SJSA1 (cell line): ENCODE data around the gene CEP44. TPM values are rescaled to one million over a fixed set of nuclear protein-coding genes. Genes with fewer than 3 reads are reported as not detected.
"Not testable (repeated sequence)": the region's sequence is repeated elsewhere in the genome, so short reads cannot be mapped to it uniquely, and the experiment has no call there.

Experiments
- DNase-seq, 2 experiments: peaks; one replicate each; pipeline ENCODE4 v3.0.0-alpha.2; 2015 to 2020; ENCODE audit warnings: low spot score in 2 of 2, low read depth in 1 of 2
- H3K27ac ChIP-seq: fragments of 250-450 bp; sonication (Bioruptor Pico); 2 replicates; pipeline ENCODE4 v1.5.1; 2020; ENCODE audit warnings: mild to moderate bottlenecking, moderate library complexity
- H3K27me3 ChIP-seq: fragments of 250-450 bp; sonication (Bioruptor Pico); replicated peaks from 2 replicates; pipeline ENCODE4 v1.5.1; 2020; ENCODE audit warnings: mild to moderate bottlenecking, moderate library complexity
- H3K36me3 ChIP-seq: fragments of 250-450 bp; sonication (Bioruptor Pico); 2 replicates; pipeline ENCODE4 v1.5.1; 2020; ENCODE audit warnings: mild to moderate bottlenecking
- H3K4me1 ChIP-seq: fragments of 250-450 bp; sonication (Bioruptor Pico); replicated peaks from 2 replicates; pipeline ENCODE4 v1.6.1; 2021; ENCODE audit warnings: mild to moderate bottlenecking
- H3K4me3 ChIP-seq: fragments of 250-450 bp; sonication (Bioruptor Pico); 2 replicates; pipeline ENCODE4 v1.5.1; 2020; ENCODE audit warnings: mild to moderate bottlenecking
- H3K9me3 ChIP-seq: fragments of 250-450 bp; sonication (Bioruptor Pico); replicated peaks from 2 replicates; pipeline ENCODE4 v1.5.1; 2020; ENCODE audit warnings: mild to moderate bottlenecking
- total RNA-seq: library from RNA; depleted of rRNA; stranded (reverse); fragments of >200 nt; shearing (Covaris generic); gene quantifications from 2 replicates; pipeline ENCODE4 v1.2.3, GENCODE V29; 2014

The CEP44 gene
- total RNA-seq, 1 experiment from 2014 or later: 22.8 TPM

- Histone ChIP-seq H3K4me1 (peaks cover 4% of the 10 kb centered on the region; the same call in 1 of the 2 replicates), H3K4me3 (peak overlapping the region; percentile 69), H3K36me3 (peaks cover 9% of the 10 kb centered on the region; the same call in 1 of the 2 replicates), H3K27ac (peak overlapping the region; percentile 96), H3K9me3 (no peaks in the 10 kb centered on the region), H3K27me3 (no peaks in the 10 kb centered on the region)
- peak; percentile 82 to 83 for DNase-seq
These were observed 740 bp upstream of the CEP44 start for GRCh38 chr4:174282836-174283506.

GRCh38 chr4:174284487-174284886 is 776 bp downstream of the CEP44 start:
- peaks cover 9% of the 10 kb centered on the region; the same call in 1 of the 2 replicates for H3K36me3 ChIP-seq
- H3K4me3 ChIP-seq: peak overlapping the region; percentile 69
- no peaks in the 10 kb centered on the region for H3K9me3 ChIP-seq
- peaks cover 4% of the 10 kb centered on the region; the same call in 1 of the 2 replicates for H3K4me1 ChIP-seq
- DNase-seq: peak in 1 of 2 experiments; percentile 54
- H3K27me3 ChIP-seq: no peaks in the 10 kb centered on the region
- H3K27ac ChIP-seq: peak overlapping the region; percentile 96

GRCh38 chr4:174286870-174287269 is 3.2 kb downstream of the CEP44 start:
- H3K4me1 ChIP-seq: peaks cover 4% of the 10 kb centered on the region; the same call in 1 of the 2 replicates
- H3K4me3 ChIP-seq: no peak overlapping the region
- H3K36me3 ChIP-seq: peaks cover 9% of the 10 kb centered on the region; the same call in 1 of the 2 replicates
- DNase-seq: no peak
- no peaks in the 10 kb centered on the region; the same call in 1 of the 2 replicates for H3K9me3 ChIP-seq
- no peaks in the 10 kb centered on the region for H3K27me3 ChIP-seq
- no peak overlapping the region for H3K27ac ChIP-seq

- Histone ChIP-seq H3K4me1 (no peaks in the 10 kb centered on the region), H3K4me3 (no peak overlapping the region), H3K36me3 (peaks cover 5% of the 10 kb centered on the region), H3K9me3 (peaks cover 4% of the 10 kb centered on the region), H3K27ac (no peak overlapping the region), H3K27me3 (no peaks in the 10 kb centered on the region)
- DNase-seq: no peak
These were observed 8.8 kb downstream of the CEP44 start for GRCh38 chr4:174292473-174292872.

- H3K27ac ChIP-seq, H3K9me3 ChIP-seq, H3K36me3 ChIP-seq, DNase-seq, H3K27me3 ChIP-seq, H3K4me1 ChIP-seq, H3K4me3 ChIP-seq: not testable (repeated sequence)
These were observed 10.9 kb downstream of the CEP44 start for GRCh38 chr4:174294641-174295040.

- H3K27ac ChIP-seq, H3K9me3 ChIP-seq, DNase-seq: not testable (repeated sequence)
These were observed 11.4 kb downstream of the CEP44 start for GRCh38 chr4:174295142-174295541.

GRCh38 chr4:174303687-174304086 is 20.0 kb downstream of the CEP44 start:
- Histone ChIP-seq H3K4me3 (no peak overlapping the region), H3K9me3 (no peaks in the 10 kb centered on the region), H3K27me3 (no peaks in the 10 kb centered on the region), H3K36me3 (peaks cover 6% of the 10 kb centered on the region), H3K4me1 (no peaks in the 10 kb centered on the region), H3K27ac (no peak overlapping the region)
- no peak for DNase-seq

More at GRCh38 chr4:174295142-174295541, 11.4 kb downstream of the CEP44 start:
- H3K4me3 ChIP-seq, H3K36me3 ChIP-seq, H3K4me1 ChIP-seq, H3K27me3 ChIP-seq: not testable (repeated sequence)

- no peaks in the 10 kb centered on the region for H3K4me1 ChIP-seq
- no peak overlapping the region for H3K27ac ChIP-seq
- no peaks in the 10 kb centered on the region for H3K9me3 ChIP-seq
- H3K4me3 ChIP-seq: no peak overlapping the region
- no peak for DNase-seq
- peaks cover 6% of the 10 kb centered on the region for H3K36me3 ChIP-seq
- no peaks in the 10 kb centered on the region for H3K27me3 ChIP-seq
These were observed 21.0 kb downstream of the CEP44 start for GRCh38 chr4:174304664-174305063.

- no peaks in the 10 kb centered on the region for H3K4me1 ChIP-seq
- no peaks in the 10 kb centered on the region for H3K9me3 ChIP-seq
- no peak overlapping the region for H3K4me3 ChIP-seq
- H3K27ac ChIP-seq: no peak overlapping the region
- H3K36me3 ChIP-seq: peaks cover 6% of the 10 kb centered on the region
- no peak for DNase-seq
- no peaks in the 10 kb centered on the region for H3K27me3 ChIP-seq
These were observed 22.2 kb downstream of the CEP44 start for GRCh38 chr4:174305961-174306360.

GRCh38 chr4:174307694-174308093 is 24.0 kb downstream of the CEP44 start:
- H3K36me3 ChIP-seq: peaks cover 6% of the 10 kb centered on the region
- no peaks in the 10 kb centered on the region for H3K27me3 ChIP-seq
- no peaks in the 10 kb centered on the region for H3K9me3 ChIP-seq
- no peak for DNase-seq
- no peaks in the 10 kb centered on the region for H3K4me1 ChIP-seq
- no peak overlapping the region for H3K27ac ChIP-seq
- no peak overlapping the region for H3K4me3 ChIP-seq

- Histone ChIP-seq H3K27ac (no peak overlapping the region), H3K36me3 (peaks cover 3% of the 10 kb centered on the region), H3K4me1 (no peaks in the 10 kb centered on the region), H3K4me3 (no peak overlapping the region), H3K27me3 (no peaks in the 10 kb centered on the region), H3K9me3 (no peaks in the 10 kb centered on the region)
- no peak for DNase-seq
These were observed 29.3 kb downstream of the CEP44 start for GRCh38 chr4:174312993-174313392.

- Histone ChIP-seq H3K9me3 (no peaks in the 10 kb centered on the region), H3K27ac (no peak overlapping the region), H3K36me3 (peaks cover 3% of the 10 kb centered on the region), H3K4me1 (no peaks in the 10 kb centered on the region), H3K27me3 (no peaks in the 10 kb centered on the region), H3K4me3 (no peak overlapping the region)
- no peak for DNase-seq
These were observed 30.6 kb downstream of the CEP44 start for GRCh38 chr4:174314274-174314673.

GRCh38 chr4:174314770-174315169 is 31.1 kb downstream of the CEP44 start:
- H3K27me3 ChIP-seq: no peaks in the 10 kb centered on the region
- DNase-seq: no peak
- H3K4me1 ChIP-seq: no peaks in the 10 kb centered on the region
- no peaks in the 10 kb centered on the region for H3K9me3 ChIP-seq
- no peak overlapping the region for H3K4me3 ChIP-seq
- no peak overlapping the region for H3K27ac ChIP-seq
- peaks cover 5% of the 10 kb centered on the region for H3K36me3 ChIP-seq

- Histone ChIP-seq H3K4me1 (no peaks in the 10 kb centered on the region), H3K9me3 (no peaks in the 10 kb centered on the region), H3K4me3 (no peak overlapping the region), H3K27me3 (no peaks in the 10 kb centered on the region), H3K36me3 (peaks cover 7% of the 10 kb centered on the region), H3K27ac (no peak overlapping the region)
- no peak for DNase-seq
These were observed 32.8 kb downstream of the CEP44 start for GRCh38 chr4:174316546-174316945.

- Histone ChIP-seq H3K27ac (no peak overlapping the region), H3K9me3 (no peaks in the 10 kb centered on the region), H3K4me3 (no peak overlapping the region), H3K36me3 (peaks cover 7% of the 10 kb centered on the region), H3K27me3 (no peaks in the 10 kb centered on the region), H3K4me1 (no peaks in the 10 kb centered on the region)
- DNase-seq: no peak
These were observed 33.2 kb downstream of the CEP44 start for GRCh38 chr4:174316954-174317353.
